ENCODE results near the gene SMIM29.

Gene SMIM29

GRCh38 chr6:34235307-34236130 is 13.3 kb downstream of the SMIM29 start:
- peak; percentile 6 for TF ChIP-seq CTCF (IDR thresholded peaks at IDR 0.05; ENCODE audit: insufficient read depth, low read depth, low read length, missing control alignments)
- DNase-seq (ENCODE audit: low read depth) = peak; percentile 75
- H3K4me3 ChIP-seq (ENCODE audit: low read depth, low read length) = peak overlapping the region; percentile 93

- H3K4me3 ChIP-seq (ENCODE audit: low read depth, low read length) = no peak overlapping the region; the same call in 1 of the 2 replicates
- TF ChIP-seq CTCF (IDR thresholded peaks at IDR 0.05; ENCODE audit: insufficient read depth, low read depth, low read length, missing control alignments) = no peak
Observed at GRCh38 chr6:34234667-34235306, 14.0 kb downstream of the SMIM29 start.

GRCh38 chr6:34233867-34234266 is 14.9 kb downstream of the SMIM29 start:
- no peak for DNase-seq (ENCODE audit: low read depth)
- TF ChIP-seq CTCF (IDR thresholded peaks at IDR 0.05; ENCODE audit: insufficient read depth, low read depth, low read length, missing control alignments) = no peak

More at GRCh38 chr6:34234667-34235306, 14.0 kb downstream of the SMIM29 start:
- no peak for DNase-seq (ENCODE audit: low read depth)

GRCh38 chr6:34232901-34233300 is 15.9 kb downstream of the SMIM29 start:
- H3K4me3 ChIP-seq (ENCODE audit: low read depth, low read length) = no peak overlapping the region
- no peak for TF ChIP-seq CTCF (IDR thresholded peaks at IDR 0.05; ENCODE audit: insufficient read depth, low read depth, low read length, missing control alignments)
- no peak for DNase-seq (ENCODE audit: low read depth)

More at GRCh38 chr6:34233867-34234266, 14.9 kb downstream of the SMIM29 start:
- H3K4me3 ChIP-seq (ENCODE audit: low read depth, low read length) = no peak overlapping the region

- H3K4me3 ChIP-seq (ENCODE audit: low read depth, low read length) = no peak overlapping the region
- no peak for DNase-seq (ENCODE audit: low read depth)
- no peak for TF ChIP-seq CTCF (IDR thresholded peaks at IDR 0.05; ENCODE audit: insufficient read depth, low read depth, low read length, missing control alignments)
Observed at GRCh38 chr6:34231566-34232336, 17.1 kb downstream of the SMIM29 start.

GRCh38 chr6:34230653-34231371 is 18.0 kb downstream of the SMIM29 start:
- TF ChIP-seq CTCF (IDR thresholded peaks at IDR 0.05; ENCODE audit: insufficient read depth, low read depth, low read length, missing control alignments) = no peak
- no peak for DNase-seq (ENCODE audit: low read depth)
- H3K4me3 ChIP-seq (ENCODE audit: low read depth, low read length) = no peak overlapping the region

Measured in GM12865 (cell line).